Neural cell (in vitro differentiated cells): Measurements from ENCODE around the gene AP5Z1. TPM values are rescaled to one million over a fixed set of nuclear protein-coding genes. Genes with fewer than 3 reads are reported as not detected.

Experiments
- H2AFZ ChIP-seq: fragments of 200-600, 300-800 bp; sonication (generic), shearing (Covaris generic); 2 replicates; pipeline ENCODE4 v1.6.0; 2014; ENCODE audit warnings: low read depth, mild to moderate bottlenecking, antibody characterized with exemption, low read length, moderate library complexity
- H3F3A ChIP-seq: fragments of 200-600 bp; shearing (Covaris generic); 2 replicates; pipeline ENCODE4 v1.6.1; 2016; ENCODE audit warnings: mild to moderate bottlenecking, moderate library complexity, mixed read lengths, antibody characterized with exemption, low read length; ENCODE audit not compliant: insufficient read depth, poor library complexity, severe bottlenecking
- H3K27ac ChIP-seq: fragments of 200-600, 300-800 bp; sonication (generic), shearing (Covaris generic); 2 replicates; pipeline ENCODE4 v1.5.1; 2014; ENCODE audit warnings: mild to moderate bottlenecking, low read length, moderate library complexity
- H3K27me3 ChIP-seq: fragments of 300-800, 200-600 bp; sonication (generic), shearing (Covaris generic); 2 replicates; pipeline ENCODE4 v1.6.0; 2014; ENCODE audit warnings: mild to moderate bottlenecking, low read depth, low read length, moderate library complexity; ENCODE audit not compliant: insufficient read depth
- H3K36me3 ChIP-seq: fragments of 300-800, 200-600 bp; sonication (generic), shearing (Covaris generic); 2 replicates; pipeline ENCODE4 v1.5.1; 2014; ENCODE audit warnings: mild to moderate bottlenecking, antibody characterized with exemption, low read length, moderate library complexity; ENCODE audit not compliant: insufficient read depth
- H3K4me2 ChIP-seq: fragments of 300-800, 200-600 bp; sonication (generic), shearing (Covaris generic); 2 replicates; pipeline ENCODE4 v1.6.0; 2014; ENCODE audit warnings: mild to moderate bottlenecking, low read length
- H3K4me3 ChIP-seq: fragments of 300-800, 200-600 bp; sonication (generic), shearing (Covaris generic); 2 replicates; pipeline ENCODE4 v1.5.1; 2014; ENCODE audit warnings: mild to moderate bottlenecking, low read length, moderate library complexity
- H3K79me2 ChIP-seq: fragments of 200-600 bp; shearing (Covaris generic); replicated peaks from 2 replicates; pipeline ENCODE4 v1.6.0; 2014; ENCODE audit warnings: mild to moderate bottlenecking, low read length, moderate library complexity; ENCODE audit not compliant: insufficient read depth
- H3K9ac ChIP-seq: fragments of 300-800, 200-600 bp; sonication (generic), shearing (Covaris generic); 2 replicates; pipeline ENCODE4 v1.6.1; 2016; ENCODE audit warnings: mild to moderate bottlenecking, low read length, mixed read lengths
- H3K9me2 ChIP-seq: fragments of 200-600 bp; shearing (Covaris generic); 2 replicates; pipeline ENCODE4 v1.6.1; 2016; ENCODE audit warnings: mild to moderate bottlenecking, low read length, mixed read lengths; ENCODE audit not compliant: insufficient read depth
- H3K9me3 ChIP-seq: fragments of 200-600, 300-800 bp; sonication (generic), shearing (Covaris generic); 2 replicates; pipeline ENCODE4 v1.6.1; 2016; ENCODE audit warnings: mild to moderate bottlenecking, mixed run types, low read length, moderate library complexity, mixed read lengths
- H4K20me1 ChIP-seq: fragments of 200-600 bp; shearing (Covaris generic); 2 replicates; pipeline ENCODE4 v1.6.1; 2016; ENCODE audit warnings: mild to moderate bottlenecking, mixed run types; ENCODE audit not compliant: insufficient read depth
- CTCF ChIP-seq: fragments of 450-650 bp; IDR thresholded peaks from 2 replicates; pipeline ENCODE4 v1.5.1; 2014; ENCODE audit warnings: antibody characterized with exemption, mild to moderate bottlenecking, moderate library complexity; ENCODE audit not compliant: poor library complexity, severe bottlenecking
- EP300 ChIP-seq: fragments of 450-650 bp; conservative IDR thresholded peaks from 2 replicates; pipeline ENCODE4 v1.6.1; 2014; ENCODE audit warnings: antibody characterized with exemption, mild to moderate bottlenecking, moderate library complexity; ENCODE audit not compliant: poor library complexity, severe bottlenecking
- EZH2 ChIP-seq: fragments of 200-600, 300-800 bp; shearing (Covaris generic), sonication (generic); IDR thresholded peaks from 2 replicates; pipeline ENCODE4 v1.6.1; 2014; ENCODE audit warnings: antibody characterized with exemption, low read length, borderline replicate concordance, mild to moderate bottlenecking; ENCODE audit not compliant: insufficient read depth, poor library complexity, severe bottlenecking
- MXI1 ChIP-seq: fragments of 450-650 bp; conservative IDR thresholded peaks from 2 replicates; pipeline ENCODE4 v1.6.1; 2014; ENCODE audit warnings: antibody characterized with exemption, mild to moderate bottlenecking; ENCODE audit not compliant: poor library complexity, severe bottlenecking
- POLR2AphosphoS5 ChIP-seq: IDR thresholded peaks from 2 replicates; pipeline ENCODE4 v1.6.1; 2012
- RAD21 ChIP-seq: fragments of 450-650 bp; conservative IDR thresholded peaks from 2 replicates; pipeline ENCODE4 v1.6.1; 2014; ENCODE audit warnings: antibody characterized with exemption, mild to moderate bottlenecking, moderate library complexity
- REST ChIP-seq: IDR thresholded peaks from 2 replicates; pipeline ENCODE4 v1.6.1; 2012; ENCODE audit warnings: borderline replicate concordance
- SMC3 ChIP-seq: fragments of 450-650 bp; conservative IDR thresholded peaks from 2 replicates; pipeline ENCODE4 v1.6.1; 2014; ENCODE audit warnings: antibody characterized with exemption, mild to moderate bottlenecking, moderate library complexity; ENCODE audit not compliant: poor library complexity
- polyA plus RNA-seq: library from polyadenylated mRNA; depleted of rRNA; stranded (reverse); fragments of >200 nt; gene quantifications from 2 replicates; pipeline ENCODE4 v1.2.3, GENCODE V29; 2014

AP5Z1 gene
- polyA plus RNA-seq, 1 donor from 2014 or later, result 36.9 TPM

GRCh38 chr7:4739528-4739992 is 35.9 kb upstream of the AP5Z1 start:
- no peaks in the 10 kb centered on the region for H3K27me3 ChIP-seq
- no peak overlapping the region for H3K9ac ChIP-seq
- no peaks in the 10 kb centered on the region for H4K20me1 ChIP-seq
- no peaks in the 10 kb centered on the region for H3K79me2 ChIP-seq
- no peak overlapping the region for H3K4me2 ChIP-seq
- H3F3A ChIP-seq, result no peaks in the 10 kb centered on the region
- H3K4me3 ChIP-seq, result no peak overlapping the region
- H2AFZ ChIP-seq, result no peak overlapping the region
- TF ChIP-seq CTCF (no peak), EP300 (no peak), EZH2 (no peak), POLR2AphosphoS5 (no peak), RAD21 (no peak)
- H3K9me2 ChIP-seq, result no peaks in the 10 kb centered on the region
- no peaks in the 10 kb centered on the region for H3K9me3 ChIP-seq
- H3K27ac ChIP-seq, result no peak overlapping the region
- no peaks in the 10 kb centered on the region for H3K36me3 ChIP-seq

GRCh38 chr7:4740796-4741195 is 34.6 kb upstream of the AP5Z1 start:
- Histone ChIP-seq H3K9ac (no peak overlapping the region), H2AFZ (no peak overlapping the region), H3K9me2 (no peaks in the 10 kb centered on the region), H3K36me3 (no peaks in the 10 kb centered on the region), H3K79me2 (no peaks in the 10 kb centered on the region), H3K4me3 (no peak overlapping the region), H3K27me3 (no peaks in the 10 kb centered on the region), H3F3A (no peaks in the 10 kb centered on the region), H4K20me1 (no peaks in the 10 kb centered on the region), H3K9me3 (no peaks in the 10 kb centered on the region), H3K4me2 (no peak overlapping the region), H3K27ac (no peak overlapping the region)
- TF ChIP-seq REST (no peak), POLR2AphosphoS5 (no peak), CTCF (no peak), SMC3 (no peak), MXI1 (no peak)
